ENCODE data around the gene SIRT7. TPM values are rescaled to one million over a fixed set of nuclear protein-coding genes. Genes with fewer than 3 reads are reported as not detected.

SIRT7 gene
- total RNA-seq, 4 donors from 2014 or later: 76.5 to 315 (median 172) TPM

- in situ Hi-C loops (cut with MboI; ENCODE audit: low pct_ligation_motif_present in 1 of 4, low pct_unique_long_range_greater_than_20kb in 1 of 4, low sequenced_read_pairs in 3 of 4): no loop called here
- WGBS, 2 donors (ENCODE audit: low coverage in 1 of 2): 40 to 81% methylated on average over 1 to 13 of the region's 13 CpGs
- Histone ChIP-seq H3K9me3 (no peaks in the 10 kb centered on the region), H3K27me3 (peaks cover 19% of the 10 kb centered on the region), H3K4me3 (no peak within 1 kb of the TSS), H3K27ac (no peak within 1 kb of the TSS), H3K4me1 (no peaks in the 10 kb centered on the region), H3K36me3 (no peaks in the 10 kb centered on the region)
- no peak for DNase-seq
- intact Hi-C loops (cut with DNase I; ENCODE audit: low total_unique reads): no loop called here
- TF ChIP-seq POLR2AphosphoS5 (IDR thresholded peaks at IDR 0.05): no peak
- TF ChIP-seq EP300 (IDR thresholded peaks at IDR 0.05; ENCODE audit: low read depth): no peak
- TF ChIP-seq CTCF (IDR thresholded peaks at IDR 0.05): no peak
- no peak for TF ChIP-seq POLR2A (IDR thresholded peaks at IDR 0.05)
Observed at GRCh38 chr17:81947189-81947588, 29.2 kb upstream of the SIRT7 start, which contains the start of gene MYADML2. MYADML2 (minus strand) TSS chr17:81947233; CDS start chr17:81941741, 5,492 bp downstream.

GRCh38 chr17:81944858-81945257 lies 26.9 kb upstream of the SIRT7 start:
- intact Hi-C loops (cut with DNase I; ENCODE audit: low total_unique reads) (no loop called here), in situ Hi-C loops (cut with MboI; ENCODE audit: low pct_ligation_motif_present in 1 of 4, low pct_unique_long_range_greater_than_20kb in 1 of 4, low sequenced_read_pairs in 3 of 4) (no loop called here)
- no peak for TF ChIP-seq EP300 (IDR thresholded peaks at IDR 0.05; ENCODE audit: low read depth)
- TF ChIP-seq POLR2A (IDR thresholded peaks at IDR 0.05): no peak
- no peak for TF ChIP-seq CTCF (IDR thresholded peaks at IDR 0.05)
- no peak for TF ChIP-seq POLR2AphosphoS5 (IDR thresholded peaks at IDR 0.05)
- Histone ChIP-seq H3K27me3 (peaks cover 34% of the 10 kb centered on the region), H3K36me3 (no peaks in the 10 kb centered on the region), H3K27ac (no peak overlapping the region), H3K9me3 (no peaks in the 10 kb centered on the region), H3K4me3 (no peak overlapping the region), H3K4me1 (peaks cover 0 to 6% (median 0%) of the 10 kb centered on the region in 4 donors)
- 86% methylated on average over 9 of the region's 9 CpGs; no CpG with 5 or more reads in 1 of the 2 donors for WGBS, 2 donors (ENCODE audit: low coverage in 1 of 2)
- DNase-seq: no peak

- intact Hi-C loops (cut with DNase I; ENCODE audit: low total_unique reads): no loop called here
Observed at GRCh38 chr17:81942167-81942553, 24.2 kb upstream of the SIRT7 start.

GRCh38 chr17:81941484-81942166 lies 23.6 kb upstream of the SIRT7 start:
- TF ChIP-seq EP300 (IDR thresholded peaks at IDR 0.05; ENCODE audit: low read depth): no peak
- no peak for TF ChIP-seq POLR2AphosphoS5 (IDR thresholded peaks at IDR 0.05)
- TF ChIP-seq POLR2A (IDR thresholded peaks at IDR 0.05): no peak
- TF ChIP-seq CTCF (IDR thresholded peaks at IDR 0.05): no peak
- Histone ChIP-seq H3K4me1 (peaks cover 3 to 13% (median 11%) of the 10 kb centered on the region in 4 donors), H3K36me3 (no peaks in the 10 kb centered on the region), H3K27me3 (peaks cover 36% of the 10 kb centered on the region), H3K9me3 (no peaks in the 10 kb centered on the region), H3K27ac (no peak overlapping the region), H3K4me3 (no peak overlapping the region)
- intact Hi-C loops (cut with DNase I; ENCODE audit: low total_unique reads): no loop called here
- WGBS, 2 donors (ENCODE audit: low coverage in 1 of 2): 46% methylated on average over 30 of the region's 30 CpGs; no CpG with 5 or more reads in 1 of the 2 donors
- no peak for DNase-seq
- in situ Hi-C loops (cut with MboI; ENCODE audit: low pct_ligation_motif_present in 1 of 4, low pct_unique_long_range_greater_than_20kb in 1 of 4, low sequenced_read_pairs in 3 of 4): no loop called here

More at GRCh38 chr17:81942167-81942553, 24.2 kb upstream of the SIRT7 start:
- no peak for DNase-seq
- Histone ChIP-seq H3K27me3 (peaks cover 36% of the 10 kb centered on the region), H3K4me3 (no peak overlapping the region), H3K27ac (no peak overlapping the region), H3K36me3 (no peaks in the 10 kb centered on the region), H3K9me3 (no peaks in the 10 kb centered on the region), H3K4me1 (peaks cover 0 to 9% (median 7%) of the 10 kb centered on the region in 4 donors)
- TF ChIP-seq EP300 (IDR thresholded peaks at IDR 0.05; ENCODE audit: low read depth) (no peak), POLR2A (IDR thresholded peaks at IDR 0.05) (no peak), CTCF (IDR thresholded peaks at IDR 0.05) (no peak), POLR2AphosphoS5 (IDR thresholded peaks at IDR 0.05) (no peak)
- in situ Hi-C loops (cut with MboI; ENCODE audit: low pct_ligation_motif_present in 1 of 4, low pct_unique_long_range_greater_than_20kb in 1 of 4, low sequenced_read_pairs in 3 of 4): no loop called here
- WGBS, 2 donors (ENCODE audit: low coverage in 1 of 2): 53% methylated on average over 11 of the region's 12 CpGs; no CpG with 5 or more reads in 1 of the 2 donors

Measured in transverse colon (tissue), 4 donors.